IPS DF 6.9 (cell line): ENCODE measurements around the gene MUC5B.
"Not testable (repeated sequence)": the region's sequence is repeated elsewhere in the genome, so short reads cannot be mapped to it uniquely, and the experiment has no call there.

Source experiments
- DNase-seq: peaks from one replicate; pipeline ENCODE4 v3.0.0-alpha.2; 2013; ENCODE audit warnings: low read depth, low spot score
- H3K27ac ChIP-seq: one replicate; pipeline ENCODE4 v1.5.1; 2013; ENCODE audit warnings: low read length, control low read depth
- H3K27me3 ChIP-seq: 2 replicates; pipeline ENCODE4 v1.6.1; 2013; ENCODE audit warnings: mild to moderate bottlenecking, low read length; ENCODE audit not compliant: control insufficient read depth, insufficient read depth
- H3K36me3 ChIP-seq: 2 replicates; pipeline ENCODE4 v1.6.1; 2013; ENCODE audit warnings: low read length; ENCODE audit not compliant: control insufficient read depth, insufficient read depth
- H3K4me1 ChIP-seq: 2 replicates; pipeline ENCODE4 v1.6.1; 2013; ENCODE audit warnings: low read length; ENCODE audit not compliant: control insufficient read depth, insufficient read depth
- H3K4me3 ChIP-seq: 2 replicates; pipeline ENCODE4 v1.5.1; 2013; ENCODE audit warnings: mild to moderate bottlenecking, low read length
- H3K9me3 ChIP-seq: 2 replicates; pipeline ENCODE4 v1.6.1; 2013; ENCODE audit warnings: low read length, inconsistent platforms; ENCODE audit not compliant: control insufficient read depth, insufficient read depth
- WGBS: extraction: QIAGEN DNeasy Blood & Tissue Kit; methylation state at CpG from one replicate; pipeline ENCODE4 v1.1.7; 2013; ENCODE audit warnings: mixed read lengths, missing lambda C conversion rate; ENCODE audit not compliant: insufficient read length, insufficient coverage; 5-methylcytosine and 5-hydroxymethylcytosine counted together

The MUC5B gene

DNA sequence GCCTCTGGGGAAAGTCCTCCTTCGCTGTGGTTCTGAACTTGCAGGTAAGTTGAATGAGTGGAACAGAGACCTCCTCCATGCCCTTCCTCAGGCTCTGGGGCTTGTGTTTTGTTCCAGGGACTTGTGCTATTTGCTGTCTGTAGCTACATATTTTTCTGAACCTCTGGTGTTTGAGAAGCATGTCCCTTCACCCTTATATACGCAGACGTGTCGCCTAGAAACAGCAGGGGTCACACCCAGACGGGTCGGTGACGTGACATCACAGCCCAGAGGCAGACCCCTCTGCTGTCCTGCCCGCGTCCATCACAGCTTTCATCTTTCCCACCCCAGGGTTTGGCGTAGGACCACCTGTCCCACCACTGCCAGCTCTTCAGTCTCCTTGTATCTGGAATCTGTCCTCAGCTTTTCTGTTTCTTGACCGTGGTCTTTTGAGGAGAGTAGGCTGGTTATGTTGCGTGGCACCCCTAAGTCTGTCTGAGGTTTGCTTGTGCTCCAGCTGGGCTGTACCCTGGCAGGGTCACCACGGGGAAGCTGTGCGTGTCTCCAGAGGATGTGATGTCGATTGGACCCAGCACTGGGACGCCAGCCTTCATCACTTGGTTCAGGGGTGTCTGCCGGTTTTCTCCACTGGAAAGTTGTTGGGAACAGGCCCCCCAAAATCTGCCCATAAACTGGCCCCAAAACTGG is 13.4 kb upstream of the MUC5B start:
- no CpG with 5 or more reads among the region's 17 CpGs for WGBS
- no peaks in the 10 kb centered on the region; the same call in 1 of the 2 replicates for H3K4me1 ChIP-seq
- peaks cover 2% of the 10 kb centered on the region for H3K9me3 ChIP-seq
- H3K27me3 ChIP-seq, result no peaks in the 10 kb centered on the region
- no peaks in the 10 kb centered on the region for H3K36me3 ChIP-seq
- DNase-seq, result no peak
- H3K27ac ChIP-seq, result no peak overlapping the region
- H3K4me3 ChIP-seq, result no peak overlapping the region

DNA sequence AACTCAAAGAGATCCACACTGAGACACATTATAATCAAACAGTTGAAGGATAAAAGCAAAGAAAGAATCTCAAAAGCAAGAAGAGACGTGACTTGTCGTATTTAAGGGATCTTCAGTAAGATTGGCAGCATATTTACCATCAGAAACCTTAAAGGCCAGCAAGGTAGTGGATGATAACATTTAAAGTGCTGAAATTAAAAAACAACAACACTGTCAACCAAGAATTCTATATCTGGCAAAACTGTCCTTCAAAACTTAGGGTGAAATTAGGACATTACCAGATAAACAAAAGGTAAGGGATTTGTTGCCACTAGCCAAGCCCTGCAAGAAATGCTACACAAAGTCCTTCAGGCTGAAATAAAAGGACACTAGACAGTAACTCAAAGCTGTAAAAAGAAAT is 11.0 kb upstream of the MUC5B start:
- Histone ChIP-seq H3K9me3 (peaks cover 2% of the 10 kb centered on the region), H3K27me3 (no peaks in the 10 kb centered on the region), H3K36me3 (no peaks in the 10 kb centered on the region), H3K27ac (no peak overlapping the region), H3K4me3 (no peak overlapping the region), H3K4me1 (no peaks in the 10 kb centered on the region)
- no peak for DNase-seq
- WGBS, result no CpG with 5 or more reads among the region's 2 CpGs

DNA sequence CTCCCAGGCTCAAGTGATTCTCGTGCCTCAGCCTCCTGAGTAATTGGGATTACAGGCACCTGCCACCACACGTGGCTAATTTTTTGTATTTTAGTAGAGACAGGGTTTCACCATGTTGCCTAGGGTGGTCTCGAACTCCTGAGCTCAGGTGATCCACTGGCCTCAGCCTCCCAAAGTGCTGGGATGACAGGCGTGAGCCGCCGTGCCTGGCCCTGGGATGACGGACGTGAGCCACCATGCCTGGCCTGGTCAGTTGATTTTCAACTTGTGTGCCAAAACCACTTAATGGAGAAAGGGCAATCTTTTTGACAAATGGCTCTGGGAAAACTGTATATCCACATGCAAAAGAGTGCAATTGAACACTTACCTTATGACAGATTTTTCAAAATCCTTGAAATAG is 7.0 kb upstream of the MUC5B start:
- H3K9me3 ChIP-seq, H3K27me3 ChIP-seq, H3K4me3 ChIP-seq, DNase-seq, H3K4me1 ChIP-seq, H3K36me3 ChIP-seq, H3K27ac ChIP-seq: not testable (repeated sequence)
- WGBS, result no CpG with 5 or more reads among the region's 8 CpGs

DNA sequence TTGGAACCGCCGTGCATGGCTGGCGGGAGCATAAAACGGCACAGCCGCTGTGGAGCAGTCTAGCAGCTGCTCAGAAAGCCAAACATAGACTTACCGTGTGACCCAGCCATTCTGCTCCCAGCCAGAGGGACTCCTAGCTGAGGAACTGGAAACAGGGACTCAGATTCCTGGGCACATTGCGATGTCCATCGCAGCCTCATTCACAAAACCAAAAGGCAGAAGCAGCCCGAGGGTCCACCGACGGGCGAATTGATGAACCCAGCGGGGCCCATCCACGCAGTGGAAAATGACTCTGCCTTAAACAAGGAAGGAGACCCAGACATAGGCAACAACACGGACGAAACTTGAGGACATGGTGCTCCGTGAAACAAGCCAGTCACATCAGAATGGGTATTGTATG is 5.7 kb upstream of the MUC5B start:
- H3K4me3 ChIP-seq, result no peak overlapping the region
- no peaks in the 10 kb centered on the region for H3K27me3 ChIP-seq
- no peak overlapping the region for H3K27ac ChIP-seq
- no peaks in the 10 kb centered on the region for H3K9me3 ChIP-seq
- H3K4me1 ChIP-seq, result no peaks in the 10 kb centered on the region
- DNase-seq, result no peak
- H3K36me3 ChIP-seq, result no peaks in the 10 kb centered on the region; the same call in 1 of the 2 replicates
- no CpG with 5 or more reads among the region's 17 CpGs for WGBS

DNA sequence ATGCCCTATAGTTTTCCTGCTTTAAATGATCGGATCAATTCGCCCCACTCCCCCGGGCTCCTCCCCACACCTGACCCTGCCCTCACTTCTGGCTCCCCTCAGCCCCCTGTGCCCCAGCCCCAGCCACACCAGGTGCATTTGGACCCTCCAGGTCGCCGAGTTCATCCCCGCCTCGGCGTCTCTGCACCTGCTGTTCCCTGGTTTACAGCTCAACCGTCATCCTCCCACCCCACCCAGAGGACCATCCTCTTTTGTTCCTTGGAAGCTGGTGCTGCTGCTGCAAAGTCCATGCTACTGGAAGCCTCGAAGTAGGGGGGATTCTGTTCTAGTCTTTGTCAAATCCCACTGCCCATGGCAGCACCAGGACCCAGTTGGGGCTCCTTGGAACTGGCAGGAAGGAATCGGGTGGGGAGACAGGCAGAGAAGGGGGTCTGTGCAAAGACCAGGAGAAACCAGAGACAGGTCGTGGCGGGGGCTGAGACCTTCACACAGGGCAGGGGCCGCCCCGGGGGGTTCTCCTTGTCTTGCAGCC is 4.5 kb upstream of the MUC5B start:
- Histone ChIP-seq H3K4me3 (no peak overlapping the region), H3K9me3 (no peaks in the 10 kb centered on the region), H3K27me3 (no peaks in the 10 kb centered on the region), H3K4me1 (no peaks in the 10 kb centered on the region), H3K36me3 (no peaks in the 10 kb centered on the region; the same call in 1 of the 2 replicates), H3K27ac (no peak overlapping the region)
- no peak for DNase-seq
- no CpG with 5 or more reads among the region's 15 CpGs for WGBS

DNA sequence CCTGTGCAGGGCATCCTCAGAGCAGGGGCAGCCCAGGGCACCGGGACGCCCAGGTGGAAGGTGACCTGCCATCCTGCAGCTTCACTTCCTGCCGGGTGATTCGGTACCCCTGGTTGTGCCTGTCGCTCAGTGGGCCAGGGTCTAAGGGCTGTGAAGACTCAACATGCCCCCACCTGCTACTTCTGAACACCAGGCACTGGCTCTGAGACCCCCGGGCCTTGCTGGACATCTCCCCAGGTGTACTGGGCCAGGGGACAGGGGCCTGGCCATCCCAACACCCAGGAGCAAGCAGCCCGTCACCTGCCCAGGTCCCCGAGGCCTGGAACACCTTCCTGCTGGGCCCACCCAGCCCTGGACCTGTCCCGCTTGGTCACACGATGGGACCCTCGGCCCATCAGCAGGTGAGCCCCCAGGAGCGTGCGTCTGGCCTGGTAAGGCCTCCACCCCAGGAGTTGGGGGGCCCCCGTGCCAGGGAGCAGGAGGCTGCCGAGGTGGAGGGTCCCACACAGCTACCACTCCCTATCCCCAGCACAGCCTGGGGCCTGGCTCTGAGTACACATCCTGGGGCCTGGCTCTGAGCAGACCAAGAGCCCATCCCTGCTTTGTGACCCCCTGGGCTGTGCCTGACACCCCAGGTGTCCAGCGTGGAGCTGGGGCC is 3.9 kb upstream of the MUC5B start:
- H3K36me3 ChIP-seq, result no peaks in the 10 kb centered on the region; the same call in 1 of the 2 replicates
- H3K9me3 ChIP-seq, result no peaks in the 10 kb centered on the region
- H3K27ac ChIP-seq, result no peak overlapping the region
- no peaks in the 10 kb centered on the region for H3K27me3 ChIP-seq
- H3K4me3 ChIP-seq, result no peak overlapping the region
- no CpG with 5 or more reads among the region's 16 CpGs for WGBS
- no peak for DNase-seq
- no peaks in the 10 kb centered on the region for H3K4me1 ChIP-seq

DNA sequence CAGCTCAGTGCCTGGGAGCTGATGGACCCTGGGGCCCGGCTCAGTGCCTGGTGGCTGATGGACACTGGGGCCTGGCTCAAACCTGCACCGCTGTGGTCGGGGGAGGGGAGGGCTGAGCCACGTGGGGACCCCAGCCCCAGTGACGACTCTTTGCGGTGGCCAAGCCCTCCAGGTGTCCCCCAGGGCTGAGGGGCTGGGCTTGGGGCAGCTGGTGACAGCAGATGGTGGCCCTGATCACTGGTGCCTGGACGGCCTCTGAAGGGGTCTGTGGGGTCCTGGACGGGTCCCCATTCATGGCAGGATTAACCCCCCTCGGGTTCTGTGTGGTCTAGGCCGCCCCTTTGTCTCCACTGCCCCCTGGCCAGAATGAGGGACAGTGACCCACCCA is 3.4 kb upstream of the MUC5B start:
- H3K27me3 ChIP-seq, result no peaks in the 10 kb centered on the region
- no peaks in the 10 kb centered on the region for H3K4me1 ChIP-seq
- no peaks in the 10 kb centered on the region; the same call in 1 of the 2 replicates for H3K36me3 ChIP-seq
- H3K4me3 ChIP-seq, result no peak overlapping the region
- DNase-seq, result no peak
- no peak overlapping the region for H3K27ac ChIP-seq
- no peaks in the 10 kb centered on the region for H3K9me3 ChIP-seq
- no CpG with 5 or more reads among the region's 10 CpGs for WGBS

DNA sequence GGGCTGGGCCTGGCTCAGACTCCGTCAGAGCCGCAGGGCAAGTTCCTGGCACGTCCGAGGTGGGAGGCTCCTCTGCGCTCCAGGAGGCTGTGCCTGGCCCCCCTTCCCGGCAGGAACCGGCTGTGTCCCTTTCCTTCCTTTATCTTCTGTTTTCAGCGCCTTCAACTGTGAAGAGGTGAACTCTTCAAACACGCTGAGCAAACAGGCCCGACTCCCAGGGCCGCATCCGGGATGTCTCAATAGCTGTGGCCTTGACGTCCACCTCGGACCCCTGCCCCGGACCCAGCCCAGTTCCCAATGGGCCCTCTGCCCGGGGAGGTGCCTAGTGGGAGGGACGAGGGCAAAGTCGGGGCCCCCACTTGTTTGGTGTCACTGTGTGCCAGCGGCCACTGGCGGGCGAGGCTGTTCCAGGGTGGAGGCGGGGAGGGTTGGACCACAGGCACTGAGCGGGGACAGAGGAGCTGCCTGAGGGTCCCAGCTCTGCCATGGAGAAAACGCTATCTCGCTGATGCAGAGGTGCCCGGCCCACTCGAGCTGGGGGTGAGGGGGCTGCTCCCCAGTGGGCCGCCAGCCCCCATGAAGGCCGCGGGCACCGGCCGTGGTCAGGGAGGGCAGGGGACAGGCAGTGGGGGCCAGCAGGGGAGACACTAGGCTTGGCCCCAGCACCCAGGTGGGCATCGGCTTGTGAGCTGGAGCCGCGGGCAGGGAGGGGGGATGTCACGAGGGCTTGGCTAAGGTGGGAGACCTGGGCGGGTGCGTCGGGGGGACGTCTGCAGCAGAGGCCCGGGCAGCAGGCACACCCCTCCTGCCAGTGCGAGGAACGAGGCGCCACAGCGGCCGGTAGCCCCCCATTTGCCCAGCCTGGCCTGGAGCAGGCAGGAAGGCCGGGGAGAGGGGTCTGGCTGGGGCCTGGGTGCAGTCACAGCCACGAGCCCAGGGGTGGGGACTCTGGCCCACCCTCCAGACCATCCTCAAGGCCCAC is 2.7 kb upstream of the MUC5B start:
- no CpG with 5 or more reads among the region's 48 CpGs for WGBS

DNA sequence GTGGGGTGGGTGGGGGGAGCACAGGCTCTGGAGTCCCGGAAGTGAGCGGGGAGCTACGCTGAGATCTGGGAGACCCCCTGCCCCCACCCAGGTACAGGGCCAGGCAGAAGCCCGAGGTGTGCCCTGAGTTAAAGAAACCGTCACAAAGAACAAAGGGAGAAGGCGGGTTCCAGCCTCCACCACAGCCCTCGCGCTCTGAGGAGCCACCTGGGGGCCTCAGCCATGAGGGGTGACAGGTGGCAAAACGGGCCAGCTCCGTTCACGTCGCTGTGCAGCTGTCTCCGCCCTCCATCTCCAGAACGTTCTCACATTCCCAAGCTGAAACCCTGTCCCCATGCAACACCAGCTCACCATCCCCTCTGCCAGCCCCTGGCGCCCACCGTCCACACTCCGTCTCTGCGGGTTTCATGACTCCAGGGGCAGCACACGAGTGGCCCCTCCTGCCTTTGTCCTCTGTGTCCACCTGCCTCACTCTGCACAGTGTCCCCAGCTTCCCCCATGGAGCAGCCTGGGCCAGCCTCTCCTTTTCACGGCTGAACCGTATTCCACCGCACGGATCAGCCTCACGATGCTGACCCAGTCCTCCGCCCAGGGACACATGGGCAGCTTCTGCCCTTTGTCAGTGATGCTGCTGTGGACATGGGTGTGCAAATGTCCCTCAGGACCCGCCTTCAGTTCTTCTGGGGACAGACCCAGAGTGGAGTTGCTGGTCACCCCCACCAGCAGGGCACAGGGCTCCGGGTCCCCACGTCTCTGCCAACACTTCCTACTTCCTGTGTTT is 1.7 kb upstream of the MUC5B start:
- no peaks in the 10 kb centered on the region for H3K27me3 ChIP-seq
- no peak for DNase-seq
- no CpG with 5 or more reads among the region's 28 CpGs for WGBS

More for the DNA sequence above, 2.7 kb upstream of the MUC5B start:
- no peaks in the 10 kb centered on the region for H3K27me3 ChIP-seq
- no peaks in the 10 kb centered on the region for H3K9me3 ChIP-seq
- no peaks in the 10 kb centered on the region for H3K4me1 ChIP-seq
- DNase-seq, result no peak
- H3K27ac ChIP-seq, result no peak overlapping the region
- H3K36me3 ChIP-seq, result no peaks in the 10 kb centered on the region; the same call in 1 of the 2 replicates
- no peak overlapping the region for H3K4me3 ChIP-seq

More for the DNA sequence above, 1.7 kb upstream of the MUC5B start:
- Histone ChIP-seq H3K36me3 (no peaks in the 10 kb centered on the region; the same call in 1 of the 2 replicates), H3K4me3 (no peak overlapping the region), H3K27ac (no peak overlapping the region), H3K9me3 (no peaks in the 10 kb centered on the region), H3K4me1 (no peaks in the 10 kb centered on the region)
